Fibroblast of the aortic adventitia (primary cell): ENCODE results near the gene LBR. TPM values are rescaled to one million over a fixed set of nuclear protein-coding genes. Genes with fewer than 3 reads are reported as not detected.

ENCODE experiments used
- DNase-seq: peaks from one replicate; pipeline ENCODE4 v3.0.0-alpha.2; 2010; ENCODE audit warnings: low read depth
- H3K4me3 ChIP-seq: 2 replicates; pipeline ENCODE4 v1.5.1; 2011; ENCODE audit warnings: low read depth, mild to moderate bottlenecking, control low read depth, low read length, moderate library complexity
- CTCF ChIP-seq: IDR thresholded peaks from 2 replicates; pipeline ENCODE4 v1.5.1; 2011; ENCODE audit warnings: mild to moderate bottlenecking, low read length, control low read depth, inconsistent platforms; ENCODE audit not compliant: insufficient read depth
- total RNA-seq: library from RNA; depleted of rRNA; stranded (reverse); fragments of >200 nt; gene quantifications from 2 replicates; pipeline ENCODE4 v1.2.3, GENCODE V29; 2012; ENCODE audit warnings: low replicate concordance

Gene LBR
- total RNA-seq, 1 donor: 32.1 TPM

DNA sequence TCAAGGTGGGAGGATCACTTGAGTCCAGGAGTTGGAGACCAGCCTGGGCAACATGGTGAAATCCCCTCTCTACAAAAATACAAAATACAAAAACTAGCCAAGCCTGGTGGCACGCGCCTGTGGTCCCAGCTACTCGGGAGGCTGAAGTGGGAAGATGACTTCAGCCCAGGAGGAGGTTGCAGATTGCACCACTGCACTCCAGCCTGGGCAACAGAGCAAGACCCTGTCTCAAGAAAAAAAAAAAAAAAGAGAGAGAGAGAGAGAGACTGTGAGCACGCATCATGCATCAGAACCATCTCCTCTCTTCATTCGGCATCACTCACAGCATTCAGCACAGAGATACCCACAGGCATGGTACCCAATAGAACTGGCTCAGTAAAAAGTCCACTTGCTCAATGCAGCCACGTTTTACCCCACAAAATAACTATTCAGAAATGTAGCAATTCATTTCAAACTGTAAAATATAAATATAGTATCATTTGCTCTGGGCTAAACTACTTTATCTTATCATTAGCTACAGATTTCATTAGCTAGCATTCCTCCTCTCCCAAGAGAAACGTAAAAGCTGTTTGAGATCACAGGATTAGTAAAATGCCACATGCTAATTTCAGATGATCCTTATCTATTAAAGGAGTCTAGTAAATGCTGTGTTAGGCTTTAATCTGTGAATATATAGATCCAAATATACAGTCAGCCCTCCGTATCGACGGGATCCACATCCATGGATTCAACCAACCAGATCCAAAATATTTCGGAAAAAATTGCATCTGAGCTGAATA, 11.7 kb downstream of the LBR start:
- TF ChIP-seq CTCF: no peak
- DNase-seq: no peak
- H3K4me3 ChIP-seq: no peak overlapping the region

GRCh38 chr1:225415307-225415706, 12.5 kb downstream of the LBR start:
- no peak for TF ChIP-seq CTCF
- H3K4me3 ChIP-seq: no peak overlapping the region
- DNase-seq: no peak

GRCh38 chr1:225413708-225414375, 14.0 kb downstream of the LBR start:
- no peak overlapping the region for H3K4me3 ChIP-seq
- no peak for TF ChIP-seq CTCF
- no peak for DNase-seq

GRCh38 chr1:225412803-225413351, 15.0 kb downstream of the LBR start:
- TF ChIP-seq CTCF: no peak
- H3K4me3 ChIP-seq: no peak overlapping the region
- DNase-seq: no peak

- H3K4me3 ChIP-seq: no peak overlapping the region
- TF ChIP-seq CTCF: no peak
- DNase-seq: no peak
Observed at GRCh38 chr1:225412321-225412720, 15.5 kb downstream of the LBR start.

- no peak for TF ChIP-seq CTCF
- DNase-seq: no peak
Observed at GRCh38 chr1:225410036-225410435, 17.8 kb downstream of the LBR start.

More at GRCh38 chr1:225410036-225410435, 17.8 kb downstream of the LBR start:
- H3K4me3 ChIP-seq: no peak overlapping the region
